HepG2 (cell line): ENCODE data around the gene KCNAB2. TPM values are rescaled to one million over a fixed set of nuclear protein-coding genes. Genes with fewer than 3 reads are reported as not detected.
A peak's percentile ranks its signal among the peaks of the same experiment; 100 is the strongest.

Experiments used
- EED ChIP-seq: sonication (generic); formaldehyde crosslinking; IDR thresholded peaks from 2 replicates; pipeline ENCODE4 v1.5.0; 2020; ENCODE audit warnings: mild to moderate bottlenecking, missing genetic modification reagents
- JARID2 ChIP-seq: sonication (generic); formaldehyde crosslinking; IDR thresholded peaks from 2 replicates; pipeline ENCODE4 v1.8.1; 2023; ENCODE audit warnings: missing genetic modification reagents, inconsistent platforms; ENCODE audit not compliant: insufficient replicate concordance
- REXO4 ChIP-seq: sonication (generic); formaldehyde crosslinking; IDR thresholded peaks from 2 replicates; pipeline ENCODE4 v1.8.0; 2022; ENCODE audit warnings: missing genetic modification reagents, mild to moderate bottlenecking, borderline replicate concordance
- RXRA ChIP-seq: sonication (generic); formaldehyde crosslinking; IDR thresholded peaks from 2 replicates; pipeline ENCODE4 v1.5.1; 2020; ENCODE audit warnings: missing genetic modification reagents
- STAT6 ChIP-seq: sonication (generic); formaldehyde crosslinking; IDR thresholded peaks from 2 replicates; pipeline ENCODE4 v1.4.0; 2020; ENCODE audit warnings: missing genetic modification reagents, mild to moderate bottlenecking, borderline replicate concordance
- YEATS4 ChIP-seq: sonication (generic); formaldehyde crosslinking; IDR thresholded peaks from 2 replicates; pipeline ENCODE4 v1.4.0; 2020; ENCODE audit warnings: missing genetic modification reagents, borderline replicate concordance
- ZBTB14 ChIP-seq: sonication (generic); formaldehyde crosslinking; IDR thresholded peaks from 2 replicates; pipeline ENCODE4 v1.4.0; 2020; ENCODE audit warnings: missing genetic modification reagents
- ZNF10 ChIP-seq: sonication (generic); formaldehyde crosslinking; IDR thresholded peaks from 2 replicates; pipeline ENCODE4 v1.4.0; 2020; ENCODE audit warnings: mild to moderate bottlenecking, low read depth, missing genetic modification reagents, borderline replicate concordance
- ZNF550 ChIP-seq: sonication (generic); formaldehyde crosslinking; IDR thresholded peaks from 2 replicates; pipeline ENCODE4 v1.4.0; 2020; ENCODE audit warnings: mild to moderate bottlenecking, missing genetic modification reagents, borderline replicate concordance
- polyA plus RNA-seq, 8 experiments: library from polyadenylated mRNA; depleted of rRNA in 3 of 8; stranded (reverse) in 7 of 8; unstranded in 1 of 8; fragments of >200 nt; fragmentation: Illumina TruSeq in 4 of 8; extraction: Trizol in 4 of 8; gene quantifications; 2 replicates each; pipeline versions ENCODE4 v1.2.1 to v1.2.3, GENCODE V29; 2011 to 2016; ENCODE audit warnings: low read depth in 4 of 8, missing spikeins in 1 of 8, mixed read lengths in 1 of 8; ENCODE audit not compliant: insufficient read depth in 1 of 8
- total RNA-seq, 5 experiments: library from RNA; depleted of rRNA; stranded (reverse); fragments of >200 nt; fragmentation: Illumina TruSeq; extraction: Trizol; gene quantifications; 2 replicates each; pipeline ENCODE4 v1.2.3, GENCODE V29; 2016; ENCODE audit warnings: low read depth in 1 of 5
- TF ChIP-seq, protein P1 (sequence below): sonication (generic); formaldehyde crosslinking; IDR thresholded peaks from 2 replicates; pipeline ENCODE4 v1.4.0; 2020; ENCODE audit warnings: mild to moderate bottlenecking, missing genetic modification reagents
- TF ChIP-seq, protein P2 (sequence below): sonication (generic); formaldehyde crosslinking; IDR thresholded peaks from 2 replicates; pipeline ENCODE4 v1.5.0; 2020; ENCODE audit warnings: mild to moderate bottlenecking, missing genetic modification reagents, borderline replicate concordance
- TF ChIP-seq, protein P3 (sequence below): sonication (generic); formaldehyde crosslinking; IDR thresholded peaks from 2 replicates; pipeline ENCODE4 v1.8.0; 2022; ENCODE audit warnings: missing genetic modification reagents, mild to moderate bottlenecking, borderline replicate concordance

Gene KCNAB2
- total and polyA plus RNA-seq, 2 of the 13 experiments (the other 11 are each of a cell fraction or from before 2014, with no cell fraction given), result 6.2 to 8.8 TPM

GRCh38 chr1:6026095-6026809 lies 19.4 kb upstream of the KCNAB2 start (continued):
- TF ChIP-seq STAT6, result no peak
- TF ChIP-seq REXO4 (CRISPR knock-in tag), result no peak
- TF ChIP-seq ZBTB14 (CRISPR knock-in tag), result peak; percentile 57; the same call in 1 of the 2 replicates
- no peak for TF ChIP-seq EED (CRISPR knock-in tag)
- TF ChIP-seq ZNF10, result no peak
- peak; percentile 24; the same call in 1 of the 2 replicates for TF ChIP-seq RXRA (CRISPR knock-in tag)
- TF ChIP-seq, protein P1, sequence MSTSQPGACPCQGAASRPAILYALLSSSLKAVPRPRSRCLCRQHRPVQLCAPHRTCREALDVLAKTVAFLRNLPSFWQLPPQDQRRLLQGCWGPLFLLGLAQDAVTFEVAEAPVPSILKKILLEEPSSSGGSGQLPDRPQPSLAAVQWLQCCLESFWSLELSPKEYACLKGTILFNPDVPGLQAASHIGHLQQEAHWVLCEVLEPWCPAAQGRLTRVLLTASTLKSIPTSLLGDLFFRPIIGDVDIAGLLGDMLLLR (CRISPR knock-in tag), result peak; percentile 85; the same call in 1 of the 2 replicates
- peak; percentile 80; the same call in 1 of the 2 replicates for TF ChIP-seq YEATS4
- TF ChIP-seq, protein P2, sequence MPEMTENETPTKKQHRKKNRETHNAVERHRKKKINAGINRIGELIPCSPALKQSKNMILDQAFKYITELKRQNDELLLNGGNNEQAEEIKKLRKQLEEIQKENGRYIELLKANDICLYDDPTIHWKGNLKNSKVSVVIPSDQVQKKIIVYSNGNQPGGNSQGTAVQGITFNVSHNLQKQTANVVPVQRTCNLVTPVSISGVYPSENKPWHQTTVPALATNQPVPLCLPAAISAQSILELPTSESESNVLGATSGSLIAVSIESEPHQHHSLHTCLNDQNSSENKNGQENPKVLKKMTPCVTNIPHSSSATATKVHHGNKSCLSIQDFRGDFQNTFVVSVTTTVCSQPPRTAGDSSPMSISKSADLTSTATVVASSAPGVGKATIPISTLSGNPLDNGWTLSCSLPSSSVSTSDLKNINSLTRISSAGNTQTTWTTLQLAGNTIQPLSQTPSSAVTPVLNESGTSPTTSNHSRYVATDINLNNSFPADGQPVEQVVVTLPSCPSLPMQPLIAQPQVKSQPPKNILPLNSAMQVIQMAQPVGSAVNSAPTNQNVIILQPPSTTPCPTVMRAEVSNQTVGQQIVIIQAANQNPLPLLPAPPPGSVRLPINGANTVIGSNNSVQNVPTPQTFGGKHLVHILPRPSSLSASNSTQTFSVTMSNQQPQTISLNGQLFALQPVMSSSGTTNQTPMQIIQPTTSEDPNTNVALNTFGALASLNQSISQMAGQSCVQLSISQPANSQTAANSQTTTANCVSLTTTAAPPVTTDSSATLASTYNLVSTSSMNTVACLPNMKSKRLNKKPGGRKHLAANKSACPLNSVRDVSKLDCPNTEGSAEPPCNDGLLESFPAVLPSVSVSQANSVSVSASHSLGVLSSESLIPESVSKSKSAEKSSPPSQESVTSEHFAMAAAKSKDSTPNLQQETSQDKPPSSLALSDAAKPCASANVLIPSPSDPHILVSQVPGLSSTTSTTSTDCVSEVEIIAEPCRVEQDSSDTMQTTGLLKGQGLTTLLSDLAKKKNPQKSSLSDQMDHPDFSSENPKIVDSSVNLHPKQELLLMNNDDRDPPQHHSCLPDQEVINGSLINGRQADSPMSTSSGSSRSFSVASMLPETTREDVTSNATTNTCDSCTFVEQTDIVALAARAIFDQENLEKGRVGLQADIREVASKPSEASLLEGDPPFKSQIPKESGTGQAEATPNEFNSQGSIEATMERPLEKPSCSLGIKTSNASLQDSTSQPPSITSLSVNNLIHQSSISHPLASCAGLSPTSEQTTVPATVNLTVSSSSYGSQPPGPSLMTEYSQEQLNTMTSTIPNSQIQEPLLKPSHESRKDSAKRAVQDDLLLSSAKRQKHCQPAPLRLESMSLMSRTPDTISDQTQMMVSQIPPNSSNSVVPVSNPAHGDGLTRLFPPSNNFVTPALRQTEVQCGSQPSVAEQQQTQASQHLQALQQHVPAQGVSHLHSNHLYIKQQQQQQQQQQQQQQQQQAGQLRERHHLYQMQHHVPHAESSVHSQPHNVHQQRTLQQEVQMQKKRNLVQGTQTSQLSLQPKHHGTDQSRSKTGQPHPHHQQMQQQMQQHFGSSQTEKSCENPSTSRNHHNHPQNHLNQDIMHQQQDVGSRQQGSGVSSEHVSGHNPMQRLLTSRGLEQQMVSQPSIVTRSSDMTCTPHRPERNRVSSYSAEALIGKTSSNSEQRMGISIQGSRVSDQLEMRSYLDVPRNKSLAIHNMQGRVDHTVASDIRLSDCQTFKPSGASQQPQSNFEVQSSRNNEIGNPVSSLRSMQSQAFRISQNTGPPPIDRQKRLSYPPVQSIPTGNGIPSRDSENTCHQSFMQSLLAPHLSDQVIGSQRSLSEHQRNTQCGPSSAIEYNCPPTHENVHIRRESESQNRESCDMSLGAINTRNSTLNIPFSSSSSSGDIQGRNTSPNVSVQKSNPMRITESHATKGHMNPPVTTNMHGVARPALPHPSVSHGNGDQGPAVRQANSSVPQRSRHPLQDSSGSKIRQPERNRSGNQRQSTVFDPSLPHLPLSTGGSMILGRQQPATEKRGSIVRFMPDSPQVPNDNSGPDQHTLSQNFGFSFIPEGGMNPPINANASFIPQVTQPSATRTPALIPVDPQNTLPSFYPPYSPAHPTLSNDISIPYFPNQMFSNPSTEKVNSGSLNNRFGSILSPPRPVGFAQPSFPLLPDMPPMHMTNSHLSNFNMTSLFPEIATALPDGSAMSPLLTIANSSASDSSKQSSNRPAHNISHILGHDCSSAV (CRISPR knock-in tag), result no peak
- no peak for TF ChIP-seq JARID2 (CRISPR knock-in tag)
- TF ChIP-seq ZNF550 (CRISPR knock-in tag), result no peak
- TF ChIP-seq, protein P3, sequence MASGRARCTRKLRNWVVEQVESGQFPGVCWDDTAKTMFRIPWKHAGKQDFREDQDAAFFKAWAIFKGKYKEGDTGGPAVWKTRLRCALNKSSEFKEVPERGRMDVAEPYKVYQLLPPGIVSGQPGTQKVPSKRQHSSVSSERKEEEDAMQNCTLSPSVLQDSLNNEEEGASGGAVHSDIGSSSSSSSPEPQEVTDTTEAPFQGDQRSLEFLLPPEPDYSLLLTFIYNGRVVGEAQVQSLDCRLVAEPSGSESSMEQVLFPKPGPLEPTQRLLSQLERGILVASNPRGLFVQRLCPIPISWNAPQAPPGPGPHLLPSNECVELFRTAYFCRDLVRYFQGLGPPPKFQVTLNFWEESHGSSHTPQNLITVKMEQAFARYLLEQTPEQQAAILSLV (CRISPR knock-in tag), result 0 out of 2 replicates have a peak, but pooled peaks have one; percentile 55
